ENCODE results near the gene STK32B. TPM values are rescaled to one million over a fixed set of nuclear protein-coding genes. Genes with fewer than 3 reads are reported as not detected.

Gene STK32B
- total and polyA plus RNA-seq, 9 donors: 0.35 to 3.0 (median 1.2) TPM

DNA sequence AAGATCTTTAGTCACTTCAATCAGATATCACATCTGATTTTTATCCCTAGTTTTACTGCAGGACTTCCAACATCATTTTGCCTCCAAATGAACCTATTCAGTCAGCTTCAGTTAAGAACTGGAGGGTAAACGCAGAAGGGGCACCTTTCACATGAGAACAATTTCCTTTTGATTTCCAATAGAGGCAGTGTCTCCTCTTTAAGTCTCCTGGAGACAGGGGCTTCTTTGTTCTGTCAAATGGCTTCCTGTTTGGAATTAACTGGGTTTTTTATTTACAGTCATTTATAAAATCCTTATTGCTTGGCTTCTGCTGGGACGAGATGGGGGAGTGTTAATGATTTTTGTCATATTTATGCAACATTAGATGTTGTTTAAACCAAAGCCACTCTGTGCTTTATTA lies 164.0 kb downstream of the STK32B start:
- Histone ChIP-seq H3K36me3 (no peaks in the 10 kb centered on the region), H3K4me1 (ENCODE audit: insufficient read depth) (no peaks in the 10 kb centered on the region), H3K9me3 (no peaks in the 10 kb centered on the region), H3K27ac (no peak overlapping the region), H3K4me3 (no peak overlapping the region), H3K27me3 (no peaks in the 10 kb centered on the region)
- WGBS, 3 donors: 45 to 54% (median 47%) methylated on average over 2 of the region's 2 CpGs
- TF ChIP-seq POLR2A (IDR thresholded peaks at IDR 0.05): no peak
- TF ChIP-seq EP300 (IDR thresholded peaks at IDR 0.05): no peak
- TF ChIP-seq, protein P1, sequence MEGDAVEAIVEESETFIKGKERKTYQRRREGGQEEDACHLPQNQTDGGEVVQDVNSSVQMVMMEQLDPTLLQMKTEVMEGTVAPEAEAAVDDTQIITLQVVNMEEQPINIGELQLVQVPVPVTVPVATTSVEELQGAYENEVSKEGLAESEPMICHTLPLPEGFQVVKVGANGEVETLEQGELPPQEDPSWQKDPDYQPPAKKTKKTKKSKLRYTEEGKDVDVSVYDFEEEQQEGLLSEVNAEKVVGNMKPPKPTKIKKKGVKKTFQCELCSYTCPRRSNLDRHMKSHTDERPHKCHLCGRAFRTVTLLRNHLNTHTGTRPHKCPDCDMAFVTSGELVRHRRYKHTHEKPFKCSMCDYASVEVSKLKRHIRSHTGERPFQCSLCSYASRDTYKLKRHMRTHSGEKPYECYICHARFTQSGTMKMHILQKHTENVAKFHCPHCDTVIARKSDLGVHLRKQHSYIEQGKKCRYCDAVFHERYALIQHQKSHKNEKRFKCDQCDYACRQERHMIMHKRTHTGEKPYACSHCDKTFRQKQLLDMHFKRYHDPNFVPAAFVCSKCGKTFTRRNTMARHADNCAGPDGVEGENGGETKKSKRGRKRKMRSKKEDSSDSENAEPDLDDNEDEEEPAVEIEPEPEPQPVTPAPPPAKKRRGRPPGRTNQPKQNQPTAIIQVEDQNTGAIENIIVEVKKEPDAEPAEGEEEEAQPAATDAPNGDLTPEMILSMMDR (IDR thresholded peaks at IDR 0.05): no peak
- DNase-seq: no peak
- intact Hi-C loops (cut with DNase I): no loop called here

DNA sequence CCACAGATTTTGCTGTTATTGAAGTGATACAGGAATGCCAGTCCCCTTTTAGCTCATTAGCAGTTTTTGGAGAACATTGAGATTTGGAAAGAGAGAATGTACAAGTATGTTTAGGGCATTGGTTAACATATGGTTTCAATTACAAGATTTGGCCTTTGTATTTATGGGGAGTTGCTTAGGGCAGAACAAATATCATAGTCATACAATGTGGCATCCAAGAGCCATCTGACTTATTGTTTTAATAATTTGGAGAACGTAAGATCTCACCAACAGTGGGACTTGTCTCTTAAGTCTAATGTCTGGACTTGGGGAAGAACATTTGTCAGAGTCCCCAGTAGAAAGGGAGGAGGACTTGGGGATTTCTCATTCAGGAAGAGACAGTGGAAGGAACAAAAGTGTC lies 166.1 kb downstream of the STK32B start:
- no peaks in the 10 kb centered on the region for H3K27me3 ChIP-seq
- H3K4me1 ChIP-seq (ENCODE audit: insufficient read depth): no peaks in the 10 kb centered on the region
- no peak for TF ChIP-seq EP300 (IDR thresholded peaks at IDR 0.05)
- no peak for TF ChIP-seq POLR2A (IDR thresholded peaks at IDR 0.05)
- TF ChIP-seq, protein P1 (IDR thresholded peaks at IDR 0.05): no peak
- H3K4me3 ChIP-seq: no peak overlapping the region
- peaks cover 0 to 6% of the 10 kb centered on the region in 2 donors for H3K9me3 ChIP-seq
- DNase-seq: no peak
- WGBS, 3 donors: 50 to 71% (median 56%) methylated on average over 1 of the region's 1 CpG
- intact Hi-C loops (cut with DNase I): no loop called here
- no peaks in the 10 kb centered on the region for H3K36me3 ChIP-seq
- no peak overlapping the region for H3K27ac ChIP-seq

DNA sequence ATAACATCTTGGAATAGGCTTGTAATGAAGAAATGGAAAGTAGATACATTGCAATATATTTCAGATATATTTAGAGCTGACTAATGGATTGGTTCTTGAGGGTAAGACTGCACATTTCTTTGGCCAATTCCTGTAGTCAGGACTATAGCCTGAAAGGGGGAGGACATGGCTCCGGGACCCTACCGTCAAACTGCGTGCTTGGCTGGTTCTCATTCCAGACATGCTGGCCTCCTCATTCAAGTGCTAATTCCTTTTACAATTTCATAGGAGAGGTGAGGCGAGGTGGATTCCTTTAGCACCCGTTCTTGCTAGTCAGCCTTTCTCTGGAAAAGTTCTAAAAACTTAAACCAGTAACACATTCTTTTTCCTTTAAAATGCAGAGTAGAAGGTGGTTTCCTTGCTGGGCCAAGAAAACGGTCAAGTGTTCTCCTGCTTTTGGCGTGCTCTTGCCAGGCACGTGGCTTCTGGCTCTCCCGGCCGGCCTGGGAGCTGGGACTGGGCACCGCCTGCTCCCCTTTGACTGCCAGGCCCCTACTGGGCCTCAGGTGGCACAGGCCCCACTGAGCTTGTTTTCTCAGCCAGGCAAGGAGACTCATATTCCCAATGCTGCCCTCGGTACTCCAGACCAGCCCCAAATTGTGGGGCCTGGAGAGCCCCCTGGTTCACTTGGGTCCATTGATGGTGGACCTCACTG lies 167.2 kb downstream of the STK32B start:
- intact Hi-C loops (cut with DNase I): no loop called here
- Histone ChIP-seq H3K36me3 (no peaks in the 10 kb centered on the region), H3K9me3 (peaks cover 0 to 6% of the 10 kb centered on the region in 2 donors), H3K4me1 (ENCODE audit: insufficient read depth) (no peaks in the 10 kb centered on the region), H3K4me3 (no peak overlapping the region), H3K27ac (no peak overlapping the region), H3K27me3 (no peaks in the 10 kb centered on the region)
- TF ChIP-seq EP300 (IDR thresholded peaks at IDR 0.05): no peak
- no peak for TF ChIP-seq POLR2A (IDR thresholded peaks at IDR 0.05)
- TF ChIP-seq, protein P1 (IDR thresholded peaks at IDR 0.05): no peak
- DNase-seq: no peak
- 66 to 75% (median 71%) methylated on average over 12 of the region's 12 CpGs for WGBS, 3 donors

DNA sequence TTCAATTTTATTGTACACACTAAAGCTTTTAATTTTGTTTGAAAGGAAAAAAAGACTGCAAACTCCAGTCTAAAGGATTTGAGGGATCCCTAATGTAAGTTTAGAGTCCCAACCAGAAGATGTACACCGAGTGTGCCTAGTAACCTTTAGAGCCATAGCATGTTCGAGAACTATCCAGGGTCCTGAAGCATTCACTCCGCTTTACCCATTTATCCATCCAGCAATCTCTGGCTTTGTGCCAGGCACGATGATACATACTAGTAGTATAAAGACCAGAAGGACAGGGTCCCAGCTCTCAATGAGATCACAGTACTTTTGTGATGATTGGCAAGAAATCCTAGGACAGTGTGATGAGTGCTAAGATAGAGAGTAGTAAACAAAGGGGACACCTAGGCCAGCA lies 168.7 kb downstream of the STK32B start:
- Histone ChIP-seq H3K4me3 (no peak overlapping the region), H3K27ac (no peak overlapping the region), H3K4me1 (ENCODE audit: insufficient read depth) (no peaks in the 10 kb centered on the region), H3K36me3 (no peaks in the 10 kb centered on the region), H3K27me3 (no peaks in the 10 kb centered on the region), H3K9me3 (peaks cover 0 to 6% of the 10 kb centered on the region in 2 donors)
- TF ChIP-seq EP300 (IDR thresholded peaks at IDR 0.05) (no peak), POLR2A (IDR thresholded peaks at IDR 0.05) (no peak)
- TF ChIP-seq, protein P1 (IDR thresholded peaks at IDR 0.05): no peak
- WGBS, 3 donors: 32 to 49% (median 37%) methylated on average over 4 of the region's 4 CpGs
- no peak for DNase-seq
- intact Hi-C loops (cut with DNase I): no loop called here
